SK-N-SH (cell line): Measurements from ENCODE around the gene RNGTT. TPM values are rescaled to one million over a fixed set of nuclear protein-coding genes. Genes with fewer than 3 reads are reported as not detected.

Experiments
- CTCF ChIA-PET: fragments of 300-600, 350-600 bp; formaldehyde crosslinking; extraction: SDS; loops from one replicate; lab custom pipeline; 2021; lab: Yijun Ruan, JAX
- POLR2A ChIA-PET: fragments of 350-600 bp; sonication (Branson Sonifier 250); formaldehyde crosslinking; extraction: SDS; loops from one replicate; lab custom pipeline; 2020; ENCODE audit warnings: antibody characterized with exemption, inconsistent platforms; lab: Yijun Ruan, JAX
- DNase-seq: peaks from one replicate; pipeline ENCODE4 v3.0.0; 2012
- H2AFZ ChIP-seq: fragments of 200-600 bp; sonication (generic); 2 replicates; pipeline ENCODE4 v1.8.1; 2016; ENCODE audit warnings: antibody characterized with exemption, mild to moderate bottlenecking, low read depth
- H3F3A ChIP-seq: fragments of 200-600 bp; sonication (generic); replicated peaks from 2 replicates; pipeline ENCODE3; 2016; ENCODE audit warnings: antibody characterized with exemption, mild to moderate bottlenecking; ENCODE audit not compliant: insufficient read depth
- H3K27ac ChIP-seq, 2 experiments: fragments of 200-500 bp in 1 of 2; fragments of 200-600 bp in 1 of 2; sonication (Bioruptor generic) in 1 of 2; sonication (generic), shearing (Covaris generic) in 1 of 2; 2 replicates each; pipeline versions ENCODE4 v1.5.1 to v1.6.1; 2014 to 2016; ENCODE audit warnings: low read depth in 2 of 2, inconsistent platforms in 1 of 2, low read length in 1 of 2, mild to moderate bottlenecking in 1 of 2, mixed read lengths in 1 of 2
- H3K27me3 ChIP-seq: fragments of 200-600 bp; sonication (generic), shearing (Covaris generic); 2 replicates; pipeline ENCODE4 v1.6.1; 2016; ENCODE audit warnings: mixed run types; ENCODE audit not compliant: insufficient read depth
- H3K36me3 ChIP-seq, 2 experiments: fragments of 200-500 bp in 1 of 2; fragments of 200-600 bp in 1 of 2; sonication (Bioruptor generic) in 1 of 2; sonication (generic) in 1 of 2; replicated peaks in 1 of 2; 2 replicates each; pipeline versions ENCODE3 to v1.5.1; 2014 to 2016; ENCODE audit warnings: low read length in 1 of 2, mild to moderate bottlenecking in 1 of 2; ENCODE audit not compliant: insufficient read depth in 2 of 2, control insufficient read depth in 1 of 2
- H3K4me1 ChIP-seq, 2 experiments: fragments of 200-500 bp in 1 of 2; fragments of 200-600 bp in 1 of 2; sonication (Bioruptor generic) in 1 of 2; sonication (generic), shearing (Covaris generic) in 1 of 2; 2 replicates each; pipeline versions ENCODE4 v1.5.1 to v1.6.1; 2014 to 2016; ENCODE audit warnings: low read depth in 1 of 2, low read length in 1 of 2, mixed run types in 1 of 2; ENCODE audit not compliant: insufficient read depth in 2 of 2, control insufficient read depth in 1 of 2
- H3K4me2 ChIP-seq: fragments of 200-600 bp; sonication (generic), shearing (Covaris generic); 2 replicates; pipeline ENCODE4 v1.6.1; 2017; ENCODE audit warnings: mixed run types
- H3K4me3 ChIP-seq, 2 experiments: fragments of 200-500 bp in 1 of 2; fragments of 200-600 bp in 1 of 2; sonication (Bioruptor generic) in 1 of 2; sonication (generic), shearing (Covaris generic) in 1 of 2; 2 replicates each; pipeline versions ENCODE4 v1.5.1 to v1.8.1; 2014 to 2016; ENCODE audit warnings: low read depth in 2 of 2, inconsistent platforms in 1 of 2, low read length in 1 of 2, mild to moderate bottlenecking in 1 of 2, mixed read lengths in 1 of 2, moderate library complexity in 1 of 2
- H3K79me2 ChIP-seq: fragments of 200-600 bp; sonication (generic); 2 replicates; pipeline ENCODE4 v1.8.1; 2017; ENCODE audit warnings: mild to moderate bottlenecking; ENCODE audit not compliant: insufficient read depth
- H3K9ac ChIP-seq: fragments of 200-600 bp; sonication (generic); 2 replicates; pipeline ENCODE4 v1.6.1; 2017; ENCODE audit warnings: mixed run types
- H3K9me2 ChIP-seq: fragments of 200-600 bp; sonication (generic); 2 replicates; pipeline ENCODE4 v1.6.1; 2017; ENCODE audit warnings: mixed run types
- H3K9me3 ChIP-seq: fragments of 200-600 bp; sonication (generic); 2 replicates; pipeline ENCODE4 v1.6.1; 2017; ENCODE audit warnings: mixed run types, mild to moderate bottlenecking, moderate library complexity
- H4K20me1 ChIP-seq: fragments of 200-600 bp; sonication (generic); 2 replicates; pipeline ENCODE4 v1.6.1; 2017; ENCODE audit warnings: mild to moderate bottlenecking, mixed run types; ENCODE audit not compliant: insufficient read depth
- CTCF ChIP-seq: fragments of 200-600 bp; sonication (generic); IDR thresholded peaks from 2 replicates; pipeline ENCODE4 v1.6.1; 2017; ENCODE audit warnings: antibody characterized with exemption, mild to moderate bottlenecking, moderate library complexity
- EP300 ChIP-seq, 2 experiments: IDR thresholded peaks; 2 replicates each; pipeline versions ENCODE4 v1.4.0 to v1.6.1; 2012; ENCODE audit warnings: borderline replicate concordance in 1 of 2, low read depth in 1 of 2, low read length in 1 of 2
- EZH2phosphoT487 ChIP-seq: fragments of 200-600 bp; sonication (generic); IDR thresholded peaks from 2 replicates; pipeline ENCODE4 v1.6.1; 2017; ENCODE audit warnings: low read depth, mixed run types, mild to moderate bottlenecking, antibody characterized with exemption, moderate library complexity, borderline replicate concordance
- FOXJ3 ChIP-seq: sonication (generic); formaldehyde crosslinking; IDR thresholded peaks from 2 replicates; pipeline ENCODE4 v1.5.1; 2020; ENCODE audit warnings: mild to moderate bottlenecking, missing genetic modification reagents
- FOXM1 ChIP-seq: IDR thresholded peaks from 2 replicates; pipeline ENCODE4 v1.4.0; 2012; ENCODE audit warnings: low read depth, mild to moderate bottlenecking
- GABPA ChIP-seq: IDR thresholded peaks from 2 replicates; pipeline ENCODE4 v1.4.0; 2012; ENCODE audit warnings: low read depth, mild to moderate bottlenecking
- JUND ChIP-seq: IDR thresholded peaks from 2 replicates; pipeline ENCODE4 v1.4.0; 2012
- MXI1 ChIP-seq: IDR thresholded peaks from 2 replicates; pipeline ENCODE4 v1.6.1; 2012; ENCODE audit warnings: mild to moderate bottlenecking, low read depth, low read length, improper control_type of control experiment
- POLR2AphosphoS5 ChIP-seq: IDR thresholded peaks from 2 replicates; pipeline ENCODE4 v1.6.1; 2012; ENCODE audit warnings: low read depth, low read length
- RAD21 ChIP-seq: IDR thresholded peaks from 2 replicates; pipeline ENCODE4 v1.6.1; 2012; ENCODE audit warnings: mild to moderate bottlenecking, low read length
- REST ChIP-seq: IDR thresholded peaks from 2 replicates; pipeline ENCODE4 v1.6.1; 2012; ENCODE audit warnings: mild to moderate bottlenecking, low read depth, low read length, moderate library complexity
- RFX5 ChIP-seq: IDR thresholded peaks from 2 replicates; pipeline ENCODE4 v1.6.1; 2012; ENCODE audit warnings: mild to moderate bottlenecking, improper control_type of control experiment, low read length
- SMC3 ChIP-seq: IDR thresholded peaks from 2 replicates; pipeline ENCODE4 v1.6.1; 2012; ENCODE audit warnings: low read depth, low read length, improper control_type of control experiment
- TAF1 ChIP-seq: IDR thresholded peaks from 2 replicates; pipeline ENCODE4 v1.6.1; 2012; ENCODE audit warnings: low read depth, mild to moderate bottlenecking, low read length, moderate library complexity, borderline replicate concordance
- TCF12 ChIP-seq: IDR thresholded peaks from 2 replicates; pipeline ENCODE4 v1.4.0; 2012
- YY1 ChIP-seq: IDR thresholded peaks from 2 replicates; pipeline ENCODE4 v1.4.0; 2012; ENCODE audit warnings: low read depth, mild to moderate bottlenecking
- ZBTB33 ChIP-seq: IDR thresholded peaks from 2 replicates; pipeline ENCODE4 v1.4.0; 2012; ENCODE audit warnings: low read depth, borderline replicate concordance
- WGBS: methylation state at CpG from one replicate; pipeline ENCODE4 v1.1.6; 2017; ENCODE audit warnings: low lambda C conversion rate; 5-methylcytosine and 5-hydroxymethylcytosine counted together
- polyA plus RNA-seq, 3 experiments: library from polyadenylated mRNA; depleted of rRNA; stranded (reverse); fragments of >200 nt; gene quantifications; 2 replicates each; pipeline ENCODE4 v1.2.3, GENCODE V29; 2012
- TF ChIP-seq, protein P1 (sequence below): IDR thresholded peaks from 2 replicates; pipeline ENCODE4 v1.4.0; 2012; ENCODE audit warnings: low read depth

RNGTT gene
- polyA plus RNA-seq, 1 of the 3 experiments (the other 2 are of a cell fraction) = 3.3 TPM

- H3K4me3 ChIP-seq = peak overlapping the region in 1 of 2 experiments; percentile 24; a peak in 1 of 4 replicates
- H3K4me1 ChIP-seq = no peaks in the 10 kb centered on the region; a peak in 2 of 4 replicates
- 10% methylated on average over 2 of the region's 2 CpGs for WGBS
- POLR2A ChIA-PET = interaction anchor here (0.6 to 1.4 kb wide), 3 partner anchors 97 to 447 kb away, joined by 4 to 5 read pairs (median 5); partner anchors contain the start of gene UBE2J1
- H3K27ac ChIP-seq = no peak overlapping the region
- CTCF ChIA-PET = interaction anchor here (0.7 to 3.7 kb wide), 62 partner anchors 8 to 490 kb away, joined by 3 to 100 read pairs (median 5); partner anchors contain the start of genes PM20D2, PNRC1, RNGTT and SRSF12
- no peaks in the 10 kb centered on the region for H3K27me3 ChIP-seq
- H3F3A ChIP-seq = no peaks in the 10 kb centered on the region
- H3K79me2 ChIP-seq = no peaks in the 10 kb centered on the region
- no peaks in the 10 kb centered on the region for H3K36me3 ChIP-seq
- no peak overlapping the region for H2AFZ ChIP-seq
- no peaks in the 10 kb centered on the region for H3K9me3 ChIP-seq
- no peaks in the 10 kb centered on the region for H3K9me2 ChIP-seq
- no peak overlapping the region for H3K9ac ChIP-seq
- H4K20me1 ChIP-seq = no peaks in the 10 kb centered on the region
- peak; percentile 52 for DNase-seq
- no peak overlapping the region for H3K4me2 ChIP-seq
- TF ChIP-seq, protein P1, sequence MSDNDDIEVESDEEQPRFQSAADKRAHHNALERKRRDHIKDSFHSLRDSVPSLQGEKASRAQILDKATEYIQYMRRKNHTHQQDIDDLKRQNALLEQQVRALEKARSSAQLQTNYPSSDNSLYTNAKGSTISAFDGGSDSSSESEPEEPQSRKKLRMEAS = no peak
- peak; percentile 89 for TF ChIP-seq CTCF
- TF ChIP-seq TCF12 = peak; percentile 19; the same call in 1 of the 2 replicates
- 0 out of 2 replicates have a peak, but pooled peaks have one; percentile 3 for TF ChIP-seq JUND
- TF ChIP-seq RFX5 = 0 out of 2 replicates have a peak, but pooled peaks have one; percentile 7
- no peak for TF ChIP-seq TAF1
- peak; percentile 70 for TF ChIP-seq SMC3
- TF ChIP-seq RAD21 = peak; percentile 94
Measured at GRCh38 chr6:88982720-88983119, 19.3 kb upstream of the RNGTT start.

- no peaks in the 10 kb centered on the region for H3F3A ChIP-seq
- H3K36me3 ChIP-seq = no peaks in the 10 kb centered on the region
- H3K4me1 ChIP-seq = peaks cover 0 to 3% of the 10 kb centered on the region in 2 experiments; a peak in 1 of 4 replicates
- no peak overlapping the region for H3K4me2 ChIP-seq
- H3K4me3 ChIP-seq = no peak overlapping the region
- WGBS = 55% methylated on average over 3 of the region's 3 CpGs
- no peak overlapping the region for H2AFZ ChIP-seq
- H3K9me3 ChIP-seq = no peaks in the 10 kb centered on the region
- ChIA-PET CTCF (no interaction called here), POLR2A (no interaction called here)
- H3K27ac ChIP-seq = no peak overlapping the region
- H3K9ac ChIP-seq = no peak overlapping the region
- no peak for DNase-seq
- H4K20me1 ChIP-seq = no peaks in the 10 kb centered on the region
- no peaks in the 10 kb centered on the region for H3K27me3 ChIP-seq
- no peaks in the 10 kb centered on the region for H3K9me2 ChIP-seq
- no peak for TF ChIP-seq JUND
- no peak for TF ChIP-seq FOXJ3
- no peak for TF ChIP-seq EZH2phosphoT487
- TF ChIP-seq POLR2AphosphoS5 = no peak
- no peak for TF ChIP-seq REST
- TF ChIP-seq MXI1 = no peak
- TF ChIP-seq ZBTB33 = no peak
- TF ChIP-seq GABPA = no peak
- no peak for TF ChIP-seq YY1
- TF ChIP-seq TCF12 = no peak
- no peak for TF ChIP-seq EP300 (IDR thresholded peaks at IDR 0.05; ENCODE audit: borderline replicate concordance in 1 of 2, low read depth in 1 of 2, low read length in 1 of 2)
- TF ChIP-seq FOXM1 = no peak
- no peak for TF ChIP-seq RAD21
- TF ChIP-seq, protein P1 = no peak
- no peaks in the 10 kb centered on the region for H3K79me2 ChIP-seq
Measured at GRCh38 chr6:88975369-88975768, 12.0 kb upstream of the RNGTT start.
